ENCODE data around the gene PIEZO2.

PIEZO2 gene

GRCh38 chr18:10838553-10838952 lies 310.8 kb downstream of the PIEZO2 start:
- DNase-seq = no peak

GRCh38 chr18:10834128-10834815 lies 315.1 kb downstream of the PIEZO2 start:
- DNase-seq = no peak

- DNase-seq = no peak
These were observed 315.7 kb downstream of the PIEZO2 start for GRCh38 chr18:10833656-10834055.

- DNase-seq = no peak
These were observed 323.0 kb downstream of the PIEZO2 start for GRCh38 chr18:10826400-10826799.

GRCh38 chr18:10822456-10822855 lies 326.9 kb downstream of the PIEZO2 start:
- DNase-seq = no peak

GRCh38 chr18:10820681-10821080 lies 328.7 kb downstream of the PIEZO2 start:
- DNase-seq = no peak

GRCh38 chr18:10814336-10814735 lies 335.0 kb downstream of the PIEZO2 start:
- DNase-seq = no peak

- DNase-seq = no peak
These were observed 343.7 kb downstream of the PIEZO2 start for GRCh38 chr18:10805587-10806118.

GRCh38 chr18:10804126-10804525 lies 345.2 kb downstream of the PIEZO2 start:
- no peak for DNase-seq

- peak; percentile 36 for DNase-seq
These were observed 350.4 kb downstream of the PIEZO2 start for GRCh38 chr18:10798727-10799550.

GRCh38 chr18:10797896-10798295 lies 351.5 kb downstream of the PIEZO2 start:
- no peak for DNase-seq

- DNase-seq = no peak
These were observed 354.6 kb downstream of the PIEZO2 start for GRCh38 chr18:10794771-10795170.

GRCh38 chr18:10793730-10794370 lies 355.5 kb downstream of the PIEZO2 start:
- DNase-seq = no peak

GRCh38 chr18:10792181-10792580 lies 357.2 kb downstream of the PIEZO2 start:
- DNase-seq = no peak

GRCh38 chr18:10791169-10791831 lies 358.1 kb downstream of the PIEZO2 start:
- no peak for DNase-seq

GRCh38 chr18:10789180-10789579 lies 360.2 kb downstream of the PIEZO2 start:
- DNase-seq = no peak

GRCh38 chr18:10787293-10787901 lies 362.0 kb downstream of the PIEZO2 start:
- DNase-seq = peak; percentile 50

- no peak for DNase-seq
These were observed 363.6 kb downstream of the PIEZO2 start for GRCh38 chr18:10785798-10786197.

GRCh38 chr18:10784596-10785202 lies 364.7 kb downstream of the PIEZO2 start:
- no peak for DNase-seq

GRCh38 chr18:10783941-10784340 lies 365.4 kb downstream of the PIEZO2 start:
- no peak for DNase-seq

- DNase-seq = no peak
These were observed 372.9 kb downstream of the PIEZO2 start for GRCh38 chr18:10776493-10776892.

- DNase-seq = no peak
These were observed 374.3 kb downstream of the PIEZO2 start for GRCh38 chr18:10775026-10775425.
